HG03139 (cell line): ENCODE measurements around the gene TOX3.

ENCODE experiments used
- ATAC-seq: cut with Tn5 transposase; IDR thresholded peaks from one replicate; pipeline ENCODE4 v1.9.1; 2021; ENCODE audit not compliant: unreplicated experiment

TOX3 gene

DNA sequence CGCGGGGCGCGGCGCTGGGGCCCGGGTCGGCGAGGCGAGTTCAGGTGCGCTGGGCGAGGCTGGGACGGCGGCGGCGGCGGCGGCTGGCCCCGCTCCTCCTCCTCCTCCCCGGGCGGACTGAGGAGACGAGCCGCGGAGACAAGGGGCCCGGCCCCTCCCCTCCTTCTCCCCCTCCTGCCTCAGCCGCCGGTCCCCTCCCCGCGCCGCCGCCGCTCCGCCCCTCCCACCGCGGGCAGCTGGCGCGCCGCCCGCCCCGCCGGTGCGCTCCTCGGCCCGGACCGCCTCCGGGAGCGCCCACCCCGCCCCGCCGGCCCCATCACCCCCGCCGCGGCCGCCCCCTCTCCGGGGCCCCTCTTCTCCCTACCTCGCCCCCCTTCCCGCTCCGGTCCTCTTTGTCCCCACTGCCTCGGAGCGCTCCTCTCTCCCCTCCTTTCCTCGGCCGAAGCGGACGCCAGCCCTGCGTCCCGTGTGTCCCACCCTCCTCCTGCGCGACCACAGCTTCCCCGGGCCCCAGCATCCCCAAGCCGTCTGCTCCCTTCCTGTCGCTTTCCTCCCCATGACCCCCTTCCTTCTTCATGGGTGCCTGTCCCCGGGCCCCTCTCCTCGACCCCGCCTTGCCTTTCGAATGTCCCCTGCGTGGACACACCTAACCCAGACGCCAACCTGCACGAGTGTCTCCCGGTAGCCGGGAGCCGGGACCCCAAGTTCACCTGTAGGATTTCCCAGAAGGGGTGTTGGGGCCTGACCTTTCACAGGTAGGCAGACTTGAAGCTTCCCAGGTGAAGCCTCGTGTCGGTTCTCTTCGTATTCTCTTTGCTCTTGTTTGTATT is at the start of gene TOX3:
Gene TOX3, minus strand, starts transcription at position 140 of the 830 bp plus-strand sequence. CDS start 420 bp downstream, outside the sequence.
- ATAC-seq = no peak

DNA sequence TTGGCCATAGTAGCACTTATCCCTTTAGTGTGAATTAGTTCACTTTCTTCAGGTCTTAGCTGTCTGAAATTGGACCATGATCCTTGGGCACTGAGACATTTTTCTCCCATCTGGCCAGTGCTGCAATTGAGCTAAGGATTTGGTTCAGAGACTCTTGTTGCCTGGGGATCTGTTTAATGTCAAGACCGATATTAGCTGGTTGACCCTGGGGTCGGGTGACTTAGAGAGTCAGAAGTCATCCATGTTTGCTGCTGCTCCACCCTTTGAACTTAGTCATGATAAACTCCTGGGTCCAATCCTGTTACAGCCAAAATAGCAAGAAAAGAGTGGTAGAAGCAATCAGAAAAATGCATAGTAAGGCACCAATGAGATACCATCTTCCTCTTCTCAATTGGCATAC is 45.8 kb upstream of the TOX3 start:
- no peak for ATAC-seq

DNA sequence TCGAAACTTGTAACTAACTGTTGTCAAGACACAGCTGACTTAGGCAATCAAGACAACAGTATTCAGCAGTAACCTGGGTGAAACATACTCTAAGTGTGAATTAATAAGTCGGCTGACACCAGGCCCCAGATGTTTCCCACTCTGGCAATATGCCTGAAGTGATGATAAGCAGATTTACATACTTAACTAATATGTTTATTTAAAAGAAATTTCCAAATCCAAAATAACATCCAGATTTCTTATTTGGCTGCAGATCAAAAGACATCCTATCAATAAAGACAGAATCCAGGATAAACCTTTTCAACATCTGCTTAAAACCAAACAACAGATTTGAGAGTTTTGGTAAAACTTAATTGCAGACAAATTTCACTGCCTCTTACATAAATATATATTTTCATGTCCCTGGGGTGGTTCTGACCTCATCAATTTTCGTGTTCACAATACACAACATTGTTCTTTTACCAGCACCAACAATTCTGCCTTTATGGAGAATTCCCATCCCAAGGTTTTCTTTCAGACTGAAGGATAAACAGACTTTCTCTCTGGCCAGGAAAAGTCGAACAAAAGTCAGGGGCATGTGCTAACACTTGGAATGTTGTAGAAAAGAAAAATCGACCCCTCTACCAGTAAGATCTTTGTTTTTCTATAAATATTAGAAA is 45.1 kb upstream of the TOX3 start:
- no peak for ATAC-seq

DNA sequence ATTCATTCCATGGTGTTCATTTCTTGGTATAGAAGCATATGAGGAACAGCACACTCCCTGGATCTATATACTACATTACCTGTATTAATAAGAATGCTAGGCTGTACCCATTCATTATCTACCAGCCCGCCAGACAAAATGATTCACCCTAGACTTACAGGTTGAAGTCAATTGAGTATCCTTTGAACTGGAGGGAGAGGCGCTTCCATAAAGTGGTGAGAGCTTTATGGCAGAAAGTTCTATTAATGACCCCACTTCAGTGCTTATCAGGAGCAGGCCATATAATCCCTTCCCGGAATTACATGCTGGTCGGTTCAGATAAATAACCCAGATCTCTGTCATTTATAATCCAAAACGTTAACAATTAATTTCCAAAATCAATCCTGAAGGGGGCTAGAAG is 44.5 kb upstream of the TOX3 start:
- ATAC-seq = no peak

- ATAC-seq = no peak
Measured at GRCh38 chr16:52586159-52586558, 39.2 kb upstream of the TOX3 start.

DNA sequence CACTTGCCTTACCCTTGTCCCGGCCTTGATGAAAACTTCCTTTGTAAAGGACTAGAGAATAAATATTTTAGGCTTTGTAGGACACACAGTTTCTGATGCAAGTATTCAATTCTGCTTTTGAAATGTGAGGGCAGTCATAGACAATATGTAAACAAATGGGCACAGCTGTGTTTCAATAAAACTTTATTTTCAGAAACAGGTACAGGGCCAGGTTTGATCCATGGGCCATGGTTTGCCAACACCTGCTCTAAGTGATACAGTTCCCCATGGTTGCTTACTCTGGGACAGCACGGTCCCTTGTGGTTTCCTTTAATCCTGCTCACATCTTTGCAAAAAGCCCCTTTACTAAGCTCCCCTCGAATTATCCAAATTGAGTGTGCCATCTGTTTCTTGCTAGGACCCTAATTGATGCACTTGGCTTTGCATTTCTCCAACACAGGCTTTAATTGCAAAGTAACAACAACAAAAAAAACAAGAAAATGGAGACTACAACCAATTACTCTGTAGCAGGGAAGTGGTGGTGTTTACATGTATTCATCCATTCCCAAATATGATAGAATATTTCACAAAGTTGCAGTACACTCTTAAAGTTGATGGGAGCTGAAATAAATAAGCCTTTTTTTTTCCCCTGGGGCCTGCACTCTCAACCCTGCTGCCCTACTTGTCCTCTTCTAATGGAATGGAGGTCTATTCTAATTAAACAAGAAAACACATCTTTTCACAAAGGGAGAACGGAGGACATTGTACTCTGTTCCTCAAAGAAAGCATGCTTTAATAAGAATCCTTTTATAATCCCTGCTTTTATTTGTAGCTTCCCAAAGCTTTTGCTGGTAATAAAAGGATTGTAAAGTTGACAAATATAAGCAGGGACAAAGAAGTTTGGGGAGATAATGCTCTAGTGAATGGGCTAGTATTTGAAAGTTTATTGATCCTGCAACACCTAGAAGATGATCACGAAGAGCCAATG is 37.7 kb upstream of the TOX3 start:
- no peak for ATAC-seq

GRCh38 chr16:52581530-52581929 is 34.6 kb upstream of the TOX3 start:
- ATAC-seq = no peak

DNA sequence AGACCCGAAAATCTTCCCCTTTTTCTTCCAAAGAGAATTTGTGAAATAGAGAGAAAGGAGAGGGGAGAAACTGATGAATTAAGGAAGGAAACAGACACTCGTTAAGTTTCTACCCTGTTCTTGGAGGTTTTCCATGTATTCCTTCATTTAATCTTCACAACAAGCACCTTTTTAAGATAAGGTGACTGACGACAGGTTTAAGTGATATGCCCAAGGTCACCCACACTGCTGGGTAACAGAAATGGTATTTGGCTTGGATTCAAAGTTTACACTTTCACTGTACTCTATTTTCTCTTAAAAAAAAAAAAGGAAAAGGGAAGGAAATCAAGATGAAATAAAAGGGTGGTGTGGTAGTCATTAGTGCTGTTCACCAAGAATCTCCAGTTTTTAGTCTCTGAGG is 33.5 kb upstream of the TOX3 start:
- no peak for ATAC-seq

DNA sequence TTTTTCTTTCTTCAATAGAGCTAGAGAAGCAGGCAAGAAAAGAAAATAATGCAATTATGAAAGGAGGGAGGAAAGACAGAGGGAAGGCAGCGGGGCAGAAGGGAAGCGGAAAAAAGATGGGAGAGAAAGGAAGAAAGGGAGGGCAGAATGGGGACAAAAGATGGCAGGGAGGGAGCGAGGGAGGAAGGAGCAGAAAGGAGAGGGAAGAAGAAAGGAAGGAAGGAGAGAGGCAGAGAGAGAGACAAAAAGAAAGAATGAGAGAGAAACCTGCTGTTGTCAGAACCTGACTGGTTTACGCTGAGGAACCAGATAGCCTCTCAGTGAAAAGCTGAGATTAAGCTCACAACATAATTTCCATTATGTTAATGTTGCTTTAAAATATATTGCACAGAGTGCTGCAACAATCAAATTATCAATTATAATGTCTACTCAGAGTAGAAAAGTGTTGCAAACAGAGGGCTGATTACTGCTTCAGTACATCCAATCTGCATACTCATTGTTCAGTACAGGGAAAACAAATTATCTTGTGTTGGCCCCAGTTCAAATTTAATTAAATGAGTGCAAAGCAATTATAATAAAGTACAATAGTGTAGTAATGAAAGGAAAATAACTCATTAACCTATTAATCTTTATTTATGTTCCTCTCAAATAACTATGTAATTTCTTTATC is 32.0 kb upstream of the TOX3 start:
- no peak for ATAC-seq

- no peak for ATAC-seq
Measured at GRCh38 chr16:52578007-52578828, 31.3 kb upstream of the TOX3 start.

DNA sequence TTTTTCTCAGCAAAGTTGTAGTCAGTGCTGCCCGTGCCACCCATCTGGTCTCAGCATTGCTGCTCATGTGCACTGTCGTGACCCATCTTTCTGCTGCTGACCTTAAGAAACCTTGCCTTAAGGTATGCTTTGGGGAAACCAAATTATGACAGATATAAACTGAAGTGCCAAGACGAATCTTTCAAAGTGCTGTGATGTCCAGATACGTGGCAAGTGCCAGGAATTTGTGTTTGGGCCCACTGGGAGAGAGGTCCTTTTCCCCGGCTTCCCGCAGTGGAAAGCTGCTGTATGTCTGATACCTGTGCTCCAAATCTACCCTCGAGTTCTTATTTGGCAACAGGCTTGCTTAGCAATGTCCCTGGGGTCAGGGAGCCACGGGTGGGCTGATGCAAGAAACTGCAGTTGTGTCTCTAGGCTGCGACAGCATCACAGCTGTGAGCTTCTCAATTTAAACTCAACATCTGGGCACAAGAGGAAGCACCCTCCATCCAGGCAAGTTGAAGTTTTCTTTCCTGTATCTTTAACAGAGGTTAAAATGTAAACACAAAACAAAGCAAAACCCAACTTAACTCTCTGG is 30.3 kb upstream of the TOX3 start:
- no peak for ATAC-seq

DNA sequence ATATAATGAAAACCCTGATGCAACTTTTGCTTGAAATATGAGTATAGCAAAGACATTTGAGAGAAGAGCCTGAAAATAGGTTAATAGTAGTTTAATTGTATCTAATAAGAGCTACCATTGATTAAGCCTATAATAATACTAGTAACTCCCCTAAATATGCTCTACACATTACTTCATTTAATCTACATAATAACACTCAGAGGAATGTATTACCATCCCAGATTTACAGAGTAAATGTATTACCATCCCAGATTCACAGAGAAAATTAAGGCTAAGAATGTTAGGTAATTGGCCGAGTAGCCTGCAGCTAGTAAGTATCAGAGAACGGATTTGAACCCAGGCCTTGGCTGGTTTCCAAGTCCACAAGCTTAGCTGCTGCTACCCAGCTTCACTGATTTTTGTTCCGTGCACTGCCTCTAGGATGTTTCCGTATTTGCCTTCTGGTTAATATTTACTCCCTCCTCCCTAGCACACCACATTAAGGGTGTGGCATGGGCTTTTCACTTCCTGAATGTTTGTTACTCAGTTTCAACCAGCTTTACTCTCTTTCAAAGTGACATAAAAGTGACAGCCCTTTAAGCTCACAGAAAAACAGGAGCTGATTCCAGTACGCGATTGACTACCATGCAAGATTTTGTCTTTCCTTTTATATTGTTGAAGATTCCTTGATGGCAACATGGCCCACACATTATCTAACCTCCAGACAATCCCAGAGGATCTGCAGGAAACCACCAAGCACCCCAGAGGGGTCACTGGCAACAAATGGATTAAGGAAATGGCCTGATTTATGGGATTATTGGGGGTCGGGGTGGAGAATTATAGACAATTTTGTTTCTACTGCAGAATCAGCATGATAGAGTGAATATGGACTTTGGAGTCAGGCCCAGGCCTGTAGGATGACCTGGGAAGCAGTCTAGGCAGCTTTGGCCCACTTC is 26.7 kb upstream of the TOX3 start:
- no peak for ATAC-seq

GRCh38 chr16:52572656-52573055 is 25.7 kb upstream of the TOX3 start:
- ATAC-seq = no peak

- no peak for ATAC-seq
Measured at GRCh38 chr16:52570495-52571091, 23.6 kb upstream of the TOX3 start.

GRCh38 chr16:52569701-52570100 is 22.8 kb upstream of the TOX3 start:
- no peak for ATAC-seq

- ATAC-seq = no peak
Measured at GRCh38 chr16:52568983-52569690, 22.2 kb upstream of the TOX3 start.

GRCh38 chr16:52568495-52568894 is 21.6 kb upstream of the TOX3 start:
- no peak for ATAC-seq

DNA sequence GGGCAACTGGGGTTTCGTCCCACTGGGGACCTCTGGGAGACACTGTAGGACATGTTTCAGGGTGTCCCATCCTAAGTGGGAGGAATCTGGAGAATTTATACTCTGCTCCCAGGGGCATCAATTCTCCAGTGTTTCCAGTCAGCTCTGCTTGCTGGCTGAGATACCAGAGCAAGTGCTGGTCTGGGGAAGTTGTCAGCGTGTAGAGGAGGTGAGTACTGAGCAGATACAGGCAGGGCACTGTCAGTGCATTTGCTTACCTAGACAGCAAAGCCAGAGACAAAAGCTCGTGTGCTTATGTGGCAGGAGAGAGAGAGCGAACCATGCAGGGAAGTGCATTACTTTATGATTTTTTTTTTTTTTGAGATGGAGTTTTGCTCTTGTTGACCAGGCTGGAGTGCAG is 20.2 kb upstream of the TOX3 start:
- ATAC-seq = no peak
